HepG2 (cell line): Measurements from ENCODE around the gene NPPA. TPM values are rescaled to one million over a fixed set of nuclear protein-coding genes. Genes with fewer than 3 reads are reported as not detected.

Experiments used
- EP300 ChIP-seq, 3 experiments: sonication (generic) in 1 of 3; formaldehyde crosslinking in 1 of 3; IDR thresholded peaks; 2 replicates each; pipeline versions ENCODE4 v1.5.1 to v1.6.1; 2011 to 2020; ENCODE audit warnings: low read depth in 2 of 3, low read length in 2 of 3, borderline replicate concordance in 1 of 3, improper control_type of control experiment in 1 of 3, mild to moderate bottlenecking in 1 of 3, missing genetic modification reagents in 1 of 3, moderate library complexity in 1 of 3
- GMEB1 ChIP-seq: sonication (generic); formaldehyde crosslinking; IDR thresholded peaks from 2 replicates; pipeline ENCODE4 v1.5.1; 2020; ENCODE audit warnings: missing genetic modification reagents, mild to moderate bottlenecking, borderline replicate concordance
- KAT8 ChIP-seq: IDR thresholded peaks from 2 replicates; pipeline ENCODE4 v1.6.1; 2016; ENCODE audit warnings: missing genetic modification reagents, missing compliant biosample characterization
- MTA1 ChIP-seq: sonication (generic); formaldehyde crosslinking; IDR thresholded peaks from 2 replicates; pipeline ENCODE4 v1.4.0; 2020; ENCODE audit warnings: missing genetic modification reagents, mild to moderate bottlenecking, borderline replicate concordance
- MTERF4 ChIP-seq: sonication (generic); formaldehyde crosslinking; IDR thresholded peaks from 2 replicates; pipeline ENCODE4 v1.8.0; 2023; ENCODE audit warnings: mild to moderate bottlenecking, missing genetic modification reagents
- MXD3 ChIP-seq: IDR thresholded peaks from 2 replicates; pipeline ENCODE4 v1.6.1; 2016; ENCODE audit warnings: mild to moderate bottlenecking, missing biosample characterization, missing genetic modification reagents
- NR2F2 ChIP-seq: IDR thresholded peaks from 2 replicates; pipeline ENCODE4 v1.6.1; 2012; ENCODE audit warnings: low read depth, inconsistent platforms, borderline replicate concordance
- NR2F6 ChIP-seq, 2 experiments: IDR thresholded peaks; 2 replicates each; pipeline ENCODE4 v1.6.1; 2016; ENCODE audit warnings: antibody characterized with exemption in 1 of 2, mild to moderate bottlenecking in 1 of 2
- SP1 ChIP-seq, 2 experiments: fragments of 450-650 bp in 1 of 2; sonication (generic) in 1 of 2; formaldehyde crosslinking in 1 of 2; IDR thresholded peaks; 2 replicates each; pipeline versions ENCODE4 v1.4.0 to v1.6.1; 2016 to 2020; ENCODE audit warnings: missing genetic modification reagents in 1 of 2
- TCF12 ChIP-seq, 2 experiments: fragments of 450-650 bp in 1 of 2; sonication (generic) in 1 of 2; formaldehyde crosslinking in 1 of 2; IDR thresholded peaks; 2 replicates each; pipeline versions ENCODE4 v1.6.1 to v1.8.0; 2017 to 2022; ENCODE audit warnings: antibody characterized with exemption in 1 of 2, mild to moderate bottlenecking in 1 of 2, missing genetic modification reagents in 1 of 2, moderate library complexity in 1 of 2
- THAP9 ChIP-seq: sonication (generic); formaldehyde crosslinking; IDR thresholded peaks from 2 replicates; pipeline ENCODE4; 2020; ENCODE audit warnings: missing genetic modification reagents, mild to moderate bottlenecking, borderline replicate concordance
- ZNF17 ChIP-seq: sonication (generic); formaldehyde crosslinking; IDR thresholded peaks from 2 replicates; pipeline ENCODE4 v1.5.0; 2020; ENCODE audit warnings: mild to moderate bottlenecking, missing genetic modification reagents
- ZNF230 ChIP-seq: sonication (generic); formaldehyde crosslinking; IDR thresholded peaks from 2 replicates; pipeline ENCODE4 v1.4.0; 2020; ENCODE audit warnings: mild to moderate bottlenecking, missing genetic modification reagents
- ZNF572 ChIP-seq: sonication (generic); formaldehyde crosslinking; IDR thresholded peaks from 2 replicates; pipeline ENCODE4 v1.5.1; 2020; ENCODE audit warnings: mild to moderate bottlenecking, missing genetic modification reagents
- ZNF607 ChIP-seq: sonication (generic); formaldehyde crosslinking; IDR thresholded peaks from 2 replicates; pipeline ENCODE4 v1.5.1; 2020; ENCODE audit warnings: missing genetic modification reagents, mild to moderate bottlenecking, borderline replicate concordance
- ZNF670 ChIP-seq: sonication (generic); formaldehyde crosslinking; IDR thresholded peaks from 2 replicates; pipeline ENCODE4 v1.8.0; 2022; ENCODE audit warnings: mild to moderate bottlenecking, missing genetic modification reagents, borderline replicate concordance
- ZNF891 ChIP-seq: sonication (generic); formaldehyde crosslinking; IDR thresholded peaks from 2 replicates; pipeline ENCODE4 v1.5.0; 2020; ENCODE audit warnings: mild to moderate bottlenecking, missing genetic modification reagents
- polyA plus RNA-seq, 8 experiments: library from polyadenylated mRNA; depleted of rRNA in 3 of 8; stranded (reverse) in 7 of 8; unstranded in 1 of 8; fragments of >200 nt; fragmentation: Illumina TruSeq in 4 of 8; extraction: Trizol in 4 of 8; gene quantifications; 2 replicates each; pipeline versions ENCODE4 v1.2.1 to v1.2.3, GENCODE V29; 2011 to 2016; ENCODE audit warnings: low read depth in 4 of 8, missing spikeins in 1 of 8, mixed read lengths in 1 of 8; ENCODE audit not compliant: insufficient read depth in 1 of 8
- total RNA-seq, 5 experiments: library from RNA; depleted of rRNA; stranded (reverse); fragments of >200 nt; fragmentation: Illumina TruSeq; extraction: Trizol; gene quantifications; 2 replicates each; pipeline ENCODE4 v1.2.3, GENCODE V29; 2016; ENCODE audit warnings: low read depth in 1 of 5

NPPA gene
- total and polyA plus RNA-seq, 2 of the 13 experiments (the other 11 are each of a cell fraction or from before 2014, with no cell fraction given), result not detected

GRCh38 chr1:11805422-11806306 lies 41.9 kb downstream of the NPPA start, which contains the start of the genes CLCN6 and MTHFR (continued):
- 0 out of 2 replicates have a peak, but pooled peaks have one; percentile 77 for TF ChIP-seq ZNF17 (CRISPR knock-in tag)
- peak; percentile 68; the same call in 1 of the 2 replicates for TF ChIP-seq MXD3 (CRISPR knock-in tag)
- TF ChIP-seq MTA1 (CRISPR knock-in tag), result 0 out of 2 replicates have a peak, but pooled peaks have one; percentile 83
- TF ChIP-seq MTERF4, result peak; percentile 61; the same call in 1 of the 2 replicates
- TF ChIP-seq ZNF670 (CRISPR knock-in tag), result peak; percentile 84; the same call in 1 of the 2 replicates
- peak; percentile 74; the same call in 1 of the 2 replicates for TF ChIP-seq ZNF891 (CRISPR knock-in tag)
- no peak for TF ChIP-seq SP1 (IDR thresholded peaks at IDR 0.05)
- TF ChIP-seq SP1 (CRISPR knock-in tag; IDR thresholded peaks at IDR 0.05), result peak; percentile 52
- TF ChIP-seq ZNF607 (CRISPR knock-in tag), result peak; percentile 70
- TF ChIP-seq EP300 (IDR thresholded peaks at IDR 0.05; ENCODE audit: low read depth in 2 of 2, low read length in 2 of 2), result peak in 1 of 2 experiments; percentile 48; a peak in 1 of 4 replicates
- peak; percentile 40; the same call in 1 of the 2 replicates for TF ChIP-seq EP300 (CRISPR knock-in tag; IDR thresholded peaks at IDR 0.05; ENCODE audit: borderline replicate concordance)
- TF ChIP-seq NR2F6 (IDR thresholded peaks at IDR 0.05), result 0 out of 2 replicates have a peak, but pooled peaks have one; percentile 37
- peak; percentile 81 for TF ChIP-seq NR2F6 (CRISPR knock-in tag; IDR thresholded peaks at IDR 0.05)
- no peak for TF ChIP-seq NR2F2
- peak; percentile 84 for TF ChIP-seq GMEB1 (CRISPR knock-in tag)
- peak; percentile 19; the same call in 1 of the 2 replicates for TF ChIP-seq ZNF230 (CRISPR knock-in tag)
- no peak for TF ChIP-seq TCF12 (IDR thresholded peaks at IDR 0.05)
- TF ChIP-seq TCF12 (CRISPR knock-in tag; IDR thresholded peaks at IDR 0.05), result peak; percentile 41; the same call in 1 of the 2 replicates
- peak; percentile 79 for TF ChIP-seq KAT8 (CRISPR knock-in tag)
- peak; percentile 82; the same call in 1 of the 2 replicates for TF ChIP-seq ZNF572 (CRISPR knock-in tag)
- TF ChIP-seq THAP9 (CRISPR knock-in tag), result peak; percentile 98
